ENCODE results near the gene ZNF587B. TPM values are rescaled to one million over a fixed set of nuclear protein-coding genes. Genes with fewer than 3 reads are reported as not detected.
A peak's percentile ranks its signal among the peaks of the same experiment; 100 is the strongest.
"Not testable (repeated sequence)": the region's sequence is repeated elsewhere in the genome, so short reads cannot be mapped to it uniquely, and the experiment has no call there.

The ZNF587B gene
- total and polyA plus RNA-seq, 2 experiments from 2014 or later: 5.1 to 10.1 TPM

DNA sequence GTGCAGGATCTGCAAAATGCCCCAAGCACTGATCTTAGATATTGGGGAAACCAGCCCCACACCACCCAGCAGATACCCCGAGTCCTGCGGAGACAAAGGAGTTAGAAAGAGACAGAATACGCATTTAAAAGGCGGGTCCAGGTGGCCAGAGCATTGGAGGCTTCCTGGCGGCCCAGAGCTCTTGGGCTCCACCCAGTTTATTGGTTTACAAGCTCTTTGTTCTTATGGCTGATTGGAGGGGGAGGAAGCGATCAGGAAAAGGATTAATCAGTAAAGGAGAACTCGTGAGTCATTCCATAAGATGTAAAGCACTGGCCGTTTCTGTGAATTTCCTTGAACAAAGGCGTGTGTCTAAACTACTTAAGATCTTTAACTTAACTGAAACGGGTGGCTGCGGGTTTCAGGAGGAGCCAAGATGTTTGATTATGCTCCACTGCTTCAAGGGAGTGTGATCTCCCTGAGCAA lies 20.5 kb downstream of the ZNF587B start:
- H3K4me3 ChIP-seq: peak overlapping the region; percentile 95
- H3K4me1 ChIP-seq (ENCODE audit: insufficient read depth): peaks cover 10% of the 10 kb centered on the region
- H3K36me3 ChIP-seq (ENCODE audit: low read depth): no peaks in the 10 kb centered on the region
- no peaks in the 10 kb centered on the region for H3K27me3 ChIP-seq (replicated peaks; ENCODE audit: insufficient read depth)
- H3F3A ChIP-seq (ENCODE audit: insufficient read depth): peaks cover 10% of the 10 kb centered on the region
- peak overlapping the region; percentile 64; the same call in 1 of the 2 replicates for H2AFZ ChIP-seq
- H3K9me2 ChIP-seq (ENCODE audit: insufficient read depth): no peaks in the 10 kb centered on the region
- 11% methylated on average over 11 of the region's 11 CpGs for WGBS, 2 experiments (ENCODE audit: low coverage in 1 of 2, low lambda C conversion rate in 2 of 2, missing lambda C conversion rate in 2 of 2)
- peak; percentile 63 for DNase-seq
- H3K27ac ChIP-seq: peak overlapping the region; percentile 79
- in situ Hi-C loops (cut with MboI): no loop called here
- no peaks in the 10 kb centered on the region for H3K9me3 ChIP-seq (ENCODE audit: low read depth)
- H4K20me1 ChIP-seq (ENCODE audit: insufficient read depth): peaks cover 4% of the 10 kb centered on the region
- H3K79me2 ChIP-seq (ENCODE audit: insufficient read depth): peaks cover 93% of the 10 kb centered on the region
- peak overlapping the region; percentile 96 for H3K9ac ChIP-seq
- TF ChIP-seq EZH2phosphoT487 (IDR thresholded peaks at IDR 0.05; ENCODE audit: insufficient read depth, low read depth) (no peak), EZH2 (IDR thresholded peaks at IDR 0.05; ENCODE audit: insufficient read depth, poor library complexity, severe bottlenecking) (no peak)
- peak overlapping the region; percentile 90 for H3K4me2 ChIP-seq (ENCODE audit: unreplicated experiment)

DNA sequence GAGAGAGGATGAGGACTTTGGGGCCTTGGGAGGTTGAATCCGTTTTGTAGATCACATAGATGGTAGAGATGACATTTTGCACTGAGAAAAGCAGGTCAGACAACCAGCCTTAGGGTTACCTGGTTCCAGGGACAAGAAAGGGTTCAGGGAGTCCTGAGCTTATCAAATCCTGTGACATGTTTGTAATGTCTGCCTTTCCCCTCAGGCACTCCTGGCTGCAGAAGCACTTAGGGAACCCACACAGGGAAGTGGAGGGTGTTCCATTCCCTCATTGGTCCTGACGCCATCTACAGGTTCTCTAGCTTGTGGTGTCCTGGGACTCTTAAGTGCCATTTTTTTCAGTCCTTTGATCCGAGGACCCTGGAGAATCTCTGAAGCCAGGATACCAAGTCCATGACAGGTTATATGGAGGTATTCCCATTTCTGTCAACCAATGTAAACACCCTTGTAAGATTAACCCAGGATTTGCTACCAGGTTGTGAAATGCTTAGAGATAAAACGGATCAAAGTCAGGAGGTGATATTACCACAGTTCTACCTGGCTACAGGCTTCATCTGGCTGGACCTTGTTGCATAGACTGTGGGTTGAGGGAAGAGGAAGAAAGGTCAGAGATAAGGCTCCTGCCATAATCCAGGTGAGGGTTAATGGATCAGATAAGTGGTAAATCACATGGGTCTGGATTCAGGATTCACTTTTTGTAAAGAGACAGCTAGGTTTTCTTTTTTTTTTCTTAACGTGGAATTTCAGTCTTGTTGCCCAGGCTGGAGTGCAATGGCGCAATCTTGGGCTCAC lies 21.9 kb downstream of the ZNF587B start:
- H3K79me2 ChIP-seq (ENCODE audit: insufficient read depth): peaks cover 89% of the 10 kb centered on the region
- not testable (repeated sequence) for H3K27ac ChIP-seq

GRCh38 chr19:57854117-57854516 lies 24.0 kb downstream of the ZNF587B start:
- H2AFZ ChIP-seq; H3F3A ChIP-seq (ENCODE audit: insufficient read depth); H3K27me3 ChIP-seq (replicated peaks; ENCODE audit: insufficient read depth); H4K20me1 ChIP-seq (ENCODE audit: insufficient read depth); H3K4me1 ChIP-seq (ENCODE audit: insufficient read depth); H3K4me2 ChIP-seq (ENCODE audit: unreplicated experiment); DNase-seq; H3K36me3 ChIP-seq (ENCODE audit: low read depth); H3K9ac ChIP-seq; H3K9me2 ChIP-seq (ENCODE audit: insufficient read depth); in situ Hi-C loops (cut with MboI); H3K27ac ChIP-seq; H3K9me3 ChIP-seq (ENCODE audit: low read depth); H3K4me3 ChIP-seq: not testable (repeated sequence)
- peaks cover 81% of the 10 kb centered on the region for H3K79me2 ChIP-seq (ENCODE audit: insufficient read depth)
- 75% methylated on average over 2 of the region's 2 CpGs for WGBS, 2 experiments (ENCODE audit: low coverage in 1 of 2, low lambda C conversion rate in 2 of 2, missing lambda C conversion rate in 2 of 2)

More for the DNA sequence above, 21.9 kb downstream of the ZNF587B start:
- WGBS, 2 experiments (ENCODE audit: low coverage in 1 of 2, low lambda C conversion rate in 2 of 2, missing lambda C conversion rate in 2 of 2): 92 to 93% methylated on average over 6 of the region's 6 CpGs
- H3K9ac ChIP-seq; in situ Hi-C loops (cut with MboI); H3K4me3 ChIP-seq; H4K20me1 ChIP-seq (ENCODE audit: insufficient read depth); H2AFZ ChIP-seq; H3K4me1 ChIP-seq (ENCODE audit: insufficient read depth); H3K9me2 ChIP-seq (ENCODE audit: insufficient read depth); H3F3A ChIP-seq (ENCODE audit: insufficient read depth); H3K9me3 ChIP-seq (ENCODE audit: low read depth); H3K27me3 ChIP-seq (replicated peaks; ENCODE audit: insufficient read depth); DNase-seq; H3K36me3 ChIP-seq (ENCODE audit: low read depth): not testable (repeated sequence)
- peak overlapping the region; percentile 90 for H3K4me2 ChIP-seq (ENCODE audit: unreplicated experiment)

GRCh38 chr19:57862351-57862750 lies 32.3 kb downstream of the ZNF587B start:
- H3K9me3 ChIP-seq (ENCODE audit: low read depth); H3K9ac ChIP-seq; in situ Hi-C loops (cut with MboI); H4K20me1 ChIP-seq (ENCODE audit: insufficient read depth); H3K4me1 ChIP-seq (ENCODE audit: insufficient read depth); H3K27ac ChIP-seq; H2AFZ ChIP-seq; H3K9me2 ChIP-seq (ENCODE audit: insufficient read depth); H3K4me2 ChIP-seq (ENCODE audit: unreplicated experiment); H3K27me3 ChIP-seq (replicated peaks; ENCODE audit: insufficient read depth); H3K4me3 ChIP-seq; DNase-seq: not testable (repeated sequence)
- peaks cover 71% of the 10 kb centered on the region for H3K36me3 ChIP-seq (ENCODE audit: low read depth)
- WGBS, 2 experiments (ENCODE audit: low coverage in 1 of 2, low lambda C conversion rate in 2 of 2, missing lambda C conversion rate in 2 of 2): 88 to 93% methylated on average over 3 of the region's 3 CpGs
- peaks cover 25% of the 10 kb centered on the region; the same call in 1 of the 2 replicates for H3F3A ChIP-seq (ENCODE audit: insufficient read depth)
- peaks cover 78% of the 10 kb centered on the region for H3K79me2 ChIP-seq (ENCODE audit: insufficient read depth)

Measured in GM23248 (cell line).